Osteoblast (primary cell): ENCODE data around the gene NGF. TPM values are rescaled to one million over a fixed set of nuclear protein-coding genes. Genes with fewer than 3 reads are reported as not detected.

Source experiments
- DNase-seq: peaks from one replicate; pipeline ENCODE4 v3.0.0; 2011; ENCODE audit warnings: low spot score, mixed read lengths; ENCODE audit not compliant: insufficient read length; ENCODE audit errors: missing footprints
- H2AFZ ChIP-seq: 2 replicates; pipeline ENCODE4 v1.6.0; 2011; ENCODE audit warnings: mild to moderate bottlenecking, low read length
- H3K27ac ChIP-seq: 2 replicates; pipeline ENCODE4 v1.5.1; 2011; ENCODE audit warnings: mild to moderate bottlenecking, low read depth, low read length, moderate library complexity
- H3K27me3 ChIP-seq: 2 replicates; pipeline ENCODE4 v1.6.0; 2012; ENCODE audit warnings: mild to moderate bottlenecking, control low read depth, inconsistent platforms, low read length, moderate library complexity; ENCODE audit not compliant: insufficient read depth
- H3K36me3 ChIP-seq: 2 replicates; pipeline ENCODE4 v1.5.1; 2011; ENCODE audit warnings: mild to moderate bottlenecking, low read length, control low read depth, moderate library complexity; ENCODE audit not compliant: insufficient read depth
- H3K4me1 ChIP-seq: 2 replicates; pipeline ENCODE4 v1.5.1; 2011; ENCODE audit warnings: mild to moderate bottlenecking, low read length, control low read depth, moderate library complexity; ENCODE audit not compliant: insufficient read depth
- H3K4me2 ChIP-seq: 2 replicates; pipeline ENCODE4 v1.6.0; 2011; ENCODE audit warnings: mild to moderate bottlenecking, low read length; ENCODE audit not compliant: insufficient read depth
- H3K4me3 ChIP-seq: fragments of 200-600 bp; sonication (generic); 3 replicates; pipeline ENCODE4 v1.5.1; 2012; ENCODE audit warnings: mild to moderate bottlenecking, low read length, inconsistent platforms; ENCODE audit not compliant: insufficient read depth
- H3K79me2 ChIP-seq: 2 replicates; pipeline ENCODE4 v1.6.0; 2012; ENCODE audit warnings: mild to moderate bottlenecking, low read length, control low read depth, inconsistent platforms; ENCODE audit not compliant: insufficient read depth
- H3K9me3 ChIP-seq: 2 replicates; pipeline ENCODE4 v1.5.1; 2011; ENCODE audit warnings: low read depth, low read length, control low read depth
- H4K20me1 ChIP-seq: 2 replicates; pipeline ENCODE4 v1.6.0; 2012; ENCODE audit warnings: mild to moderate bottlenecking, low read length, control low read depth; ENCODE audit not compliant: insufficient read depth
- CTCF ChIP-seq: IDR thresholded peaks from 2 replicates; pipeline ENCODE4 v1.5.1; 2011; ENCODE audit warnings: mild to moderate bottlenecking, low read depth, low read length, moderate library complexity; ENCODE audit errors: extremely low read depth
- total RNA-seq: library from RNA; depleted of rRNA; stranded (reverse); fragments of >200 nt; gene quantifications from 2 replicates; pipeline ENCODE4 v1.2.3, GENCODE V29; 2012

NGF gene
- total RNA-seq, 1 donor, result 6.2 TPM

GRCh38 chr1:115283681-115284146 lies 54.3 kb downstream of the NGF start:
- no peak for DNase-seq
- H4K20me1 ChIP-seq, result no peaks in the 10 kb centered on the region
- H3K27me3 ChIP-seq, result no peaks in the 10 kb centered on the region
- H3K4me2 ChIP-seq, result no peak overlapping the region
- no peaks in the 10 kb centered on the region for H3K79me2 ChIP-seq
- H3K9me3 ChIP-seq, result no peaks in the 10 kb centered on the region
- no peak overlapping the region for H2AFZ ChIP-seq
- H3K4me1 ChIP-seq, result peaks cover 20% of the 10 kb centered on the region
- TF ChIP-seq CTCF, result no peak
- no peak overlapping the region for H3K27ac ChIP-seq
- H3K4me3 ChIP-seq, result no peak overlapping the region
- H3K36me3 ChIP-seq, result peaks cover 35% of the 10 kb centered on the region

- no peaks in the 10 kb centered on the region for H3K9me3 ChIP-seq
- H3K4me1 ChIP-seq, result peaks cover 20% of the 10 kb centered on the region
- no peaks in the 10 kb centered on the region for H4K20me1 ChIP-seq
- H2AFZ ChIP-seq, result no peak overlapping the region
- H3K27ac ChIP-seq, result no peak overlapping the region
- no peak overlapping the region for H3K4me3 ChIP-seq
- DNase-seq, result no peak
- TF ChIP-seq CTCF, result no peak
- H3K27me3 ChIP-seq, result no peaks in the 10 kb centered on the region
- H3K36me3 ChIP-seq, result peaks cover 33% of the 10 kb centered on the region
- H3K4me2 ChIP-seq, result no peak overlapping the region
- no peaks in the 10 kb centered on the region for H3K79me2 ChIP-seq
These were observed 54.8 kb downstream of the NGF start for GRCh38 chr1:115283249-115283648.

- Histone ChIP-seq H3K79me2 (no peaks in the 10 kb centered on the region), H3K9me3 (no peaks in the 10 kb centered on the region), H4K20me1 (no peaks in the 10 kb centered on the region), H3K36me3 (peaks cover 30% of the 10 kb centered on the region), H2AFZ (no peak overlapping the region), H3K27ac (no peak overlapping the region), H3K27me3 (no peaks in the 10 kb centered on the region), H3K4me2 (no peak overlapping the region), H3K4me1 (peaks cover 20% of the 10 kb centered on the region), H3K4me3 (no peak overlapping the region)
- TF ChIP-seq CTCF, result no peak
- no peak for DNase-seq
These were observed 55.2 kb downstream of the NGF start for GRCh38 chr1:115282807-115283208.

- Histone ChIP-seq H3K79me2 (no peaks in the 10 kb centered on the region), H4K20me1 (no peaks in the 10 kb centered on the region), H3K27ac (no peak overlapping the region), H3K4me1 (peaks cover 12% of the 10 kb centered on the region), H3K9me3 (peaks cover 3% of the 10 kb centered on the region), H2AFZ (no peak overlapping the region), H3K36me3 (peaks cover 20% of the 10 kb centered on the region), H3K4me3 (no peak overlapping the region), H3K27me3 (no peaks in the 10 kb centered on the region), H3K4me2 (no peak overlapping the region)
- TF ChIP-seq CTCF, result no peak
- DNase-seq, result no peak
These were observed 56.9 kb downstream of the NGF start for GRCh38 chr1:115281143-115281542.
